ENCODE data around the gene CLDN9.

DNA sequence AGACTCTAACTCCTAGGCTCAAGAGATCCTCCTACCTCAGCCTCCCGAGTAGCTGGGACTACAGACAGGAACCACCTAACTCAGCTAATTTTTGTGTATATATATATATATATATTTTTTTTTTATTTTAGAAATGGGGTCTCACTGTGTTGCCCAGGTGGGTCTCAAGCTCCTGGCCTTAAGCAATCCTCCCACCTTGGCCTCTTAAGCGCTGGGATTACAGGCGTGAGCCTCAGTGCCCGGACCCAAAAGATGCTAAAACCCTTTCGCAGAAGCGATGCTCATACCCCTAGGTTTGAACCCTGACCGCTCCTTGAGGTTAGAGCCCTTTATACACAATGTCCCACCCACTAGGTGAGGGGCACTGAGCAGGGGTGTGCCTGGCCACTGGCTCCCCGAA is 2.2 kb upstream of the CLDN9 start:
- TF ChIP-seq, protein P1, sequence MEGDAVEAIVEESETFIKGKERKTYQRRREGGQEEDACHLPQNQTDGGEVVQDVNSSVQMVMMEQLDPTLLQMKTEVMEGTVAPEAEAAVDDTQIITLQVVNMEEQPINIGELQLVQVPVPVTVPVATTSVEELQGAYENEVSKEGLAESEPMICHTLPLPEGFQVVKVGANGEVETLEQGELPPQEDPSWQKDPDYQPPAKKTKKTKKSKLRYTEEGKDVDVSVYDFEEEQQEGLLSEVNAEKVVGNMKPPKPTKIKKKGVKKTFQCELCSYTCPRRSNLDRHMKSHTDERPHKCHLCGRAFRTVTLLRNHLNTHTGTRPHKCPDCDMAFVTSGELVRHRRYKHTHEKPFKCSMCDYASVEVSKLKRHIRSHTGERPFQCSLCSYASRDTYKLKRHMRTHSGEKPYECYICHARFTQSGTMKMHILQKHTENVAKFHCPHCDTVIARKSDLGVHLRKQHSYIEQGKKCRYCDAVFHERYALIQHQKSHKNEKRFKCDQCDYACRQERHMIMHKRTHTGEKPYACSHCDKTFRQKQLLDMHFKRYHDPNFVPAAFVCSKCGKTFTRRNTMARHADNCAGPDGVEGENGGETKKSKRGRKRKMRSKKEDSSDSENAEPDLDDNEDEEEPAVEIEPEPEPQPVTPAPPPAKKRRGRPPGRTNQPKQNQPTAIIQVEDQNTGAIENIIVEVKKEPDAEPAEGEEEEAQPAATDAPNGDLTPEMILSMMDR (IDR thresholded peaks at IDR 0.05 in 4 of 5, conservative IDR thresholded peaks at IDR 0.05 in 1 of 5) = no peak
- TF ChIP-seq POLR2A (IDR thresholded peaks at IDR 0.05) = no peak

All from gastrocnemius medialis (tissue), 4 donors.